HG03135 (cell line): ENCODE measurements around the gene SDK2.

Experiments used
- ATAC-seq: cut with Tn5 transposase; IDR thresholded peaks from one replicate; pipeline ENCODE4 v1.9.1; 2021; ENCODE audit warnings: mild to moderate bottlenecking, moderate library complexity; ENCODE audit not compliant: unreplicated experiment

The SDK2 gene

DNA sequence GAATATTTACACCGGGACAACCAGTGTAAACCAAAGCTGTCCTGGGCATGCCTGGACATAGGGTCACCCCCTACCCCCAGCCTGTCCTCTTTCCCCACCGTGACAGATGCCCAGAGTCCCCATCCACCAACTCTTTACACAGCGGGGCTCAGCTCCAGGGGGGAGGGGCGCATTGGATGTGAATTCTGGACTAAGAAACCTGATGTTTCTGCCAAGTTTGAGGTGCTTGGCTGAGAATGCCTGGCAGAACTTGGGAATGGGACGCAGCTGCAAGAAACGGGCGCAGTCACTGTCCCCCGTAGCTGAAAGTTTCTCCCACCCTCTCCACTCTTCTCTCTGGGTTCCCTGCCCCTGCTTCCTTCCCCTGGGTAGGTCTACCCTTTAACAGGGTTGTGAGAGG lies 264.4 kb downstream of the SDK2 start:
- no peak for ATAC-seq

DNA sequence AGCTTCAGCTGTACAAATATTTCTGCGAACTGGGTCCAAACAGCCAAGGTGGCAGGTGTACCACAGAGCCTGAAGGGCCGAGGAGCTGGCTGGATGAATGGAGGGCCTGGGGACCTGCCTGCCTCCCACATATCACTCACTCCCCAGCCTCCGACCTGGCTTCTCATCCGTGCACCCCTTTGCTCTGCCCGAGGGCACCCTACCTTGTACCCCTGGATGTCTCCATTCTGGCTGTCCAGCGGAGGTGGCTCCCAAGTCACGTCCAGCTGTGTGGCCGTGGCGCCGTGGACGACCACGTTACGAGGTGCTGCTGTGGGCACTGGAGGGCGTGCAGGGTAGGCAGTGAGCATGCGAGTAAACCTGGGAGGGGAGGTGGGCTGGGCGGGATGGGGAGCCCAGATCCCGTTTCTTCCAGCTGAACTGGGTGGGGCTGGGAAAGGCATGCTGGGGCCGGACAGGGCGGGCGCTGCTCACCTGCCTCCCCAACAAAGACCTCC lies 265.2 kb downstream of the SDK2 start:
- no peak for ATAC-seq

DNA sequence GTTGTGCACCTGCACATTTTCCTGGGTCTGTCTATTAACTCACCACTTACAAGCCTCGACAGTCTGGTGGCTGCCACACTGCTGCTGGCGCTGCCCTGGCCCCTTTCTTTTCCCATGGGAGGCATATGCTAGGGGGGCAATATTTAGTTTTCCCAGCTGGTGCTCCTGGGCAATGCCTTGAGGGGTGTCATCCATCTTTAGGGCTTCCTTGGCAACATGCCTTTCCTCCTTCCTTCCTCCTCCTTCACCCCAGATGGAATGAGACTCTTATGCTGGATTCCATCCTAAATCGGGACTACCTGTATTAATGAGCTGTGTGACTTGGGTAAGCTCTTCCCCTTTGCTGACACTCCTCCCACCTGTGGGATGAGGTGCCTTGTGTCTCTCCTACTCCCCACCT lies 267.6 kb downstream of the SDK2 start:
- no peak for ATAC-seq

GRCh38 chr17:73376152-73376551 lies 268.1 kb downstream of the SDK2 start:
- no peak for ATAC-seq

- ATAC-seq = no peak
Observed at GRCh38 chr17:73371836-73372235, 272.4 kb downstream of the SDK2 start.

- ATAC-seq = no peak
Observed at GRCh38 chr17:73371285-73371684, 273.0 kb downstream of the SDK2 start.

DNA sequence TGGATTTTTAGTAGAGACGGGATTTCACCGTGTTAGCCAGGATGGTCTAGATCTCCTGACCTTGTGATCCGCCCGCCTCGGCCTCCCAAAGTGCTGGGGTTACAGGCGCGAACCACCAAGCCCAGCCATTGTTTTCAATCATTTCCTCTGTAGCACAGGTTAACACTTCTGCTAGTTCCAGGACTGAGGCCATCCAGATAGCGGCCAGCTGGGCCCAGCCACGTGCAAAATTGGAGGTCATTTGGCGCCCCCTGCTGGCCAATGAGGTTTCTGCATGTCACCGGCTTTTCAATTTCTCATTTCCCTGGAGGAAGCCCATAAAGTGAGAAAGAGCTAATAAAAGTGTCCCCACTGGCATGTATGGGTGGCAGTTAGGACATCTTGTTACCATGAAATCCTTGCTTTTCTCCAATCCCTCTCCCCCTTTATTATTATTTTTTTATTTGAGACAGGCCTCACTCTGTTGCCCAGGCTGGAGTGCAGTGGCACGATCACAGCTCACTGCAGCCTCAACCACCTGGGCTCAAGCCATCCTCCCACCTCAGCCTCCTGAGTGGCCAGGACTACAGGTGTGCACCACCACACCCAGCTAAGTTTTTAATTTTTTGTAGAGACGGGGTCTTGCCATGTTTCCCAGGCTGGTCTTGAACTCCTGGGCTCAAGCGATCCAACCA lies 274.3 kb downstream of the SDK2 start:
- ATAC-seq = peak; percentile 66

DNA sequence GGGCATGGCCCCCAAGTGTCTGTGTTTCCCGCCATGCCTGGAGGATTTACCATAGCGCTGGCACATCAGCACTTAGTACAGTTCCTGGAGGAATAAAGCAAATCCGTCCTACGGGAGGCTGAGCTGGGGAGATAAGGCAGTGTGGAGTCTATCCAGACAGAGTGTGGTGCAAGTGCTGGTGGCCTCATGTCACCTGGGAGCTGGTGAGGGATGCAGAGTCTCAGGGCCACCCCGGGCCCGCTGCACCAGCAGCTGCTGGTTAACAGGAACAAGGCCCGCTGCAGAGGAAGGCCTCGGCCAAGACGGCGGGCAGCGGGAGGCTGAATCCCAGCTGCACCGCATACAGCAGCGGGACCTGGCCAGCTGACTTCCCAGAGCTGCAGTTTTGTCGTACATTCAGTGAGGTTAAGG lies 275.1 kb downstream of the SDK2 start:
- ATAC-seq = no peak

DNA sequence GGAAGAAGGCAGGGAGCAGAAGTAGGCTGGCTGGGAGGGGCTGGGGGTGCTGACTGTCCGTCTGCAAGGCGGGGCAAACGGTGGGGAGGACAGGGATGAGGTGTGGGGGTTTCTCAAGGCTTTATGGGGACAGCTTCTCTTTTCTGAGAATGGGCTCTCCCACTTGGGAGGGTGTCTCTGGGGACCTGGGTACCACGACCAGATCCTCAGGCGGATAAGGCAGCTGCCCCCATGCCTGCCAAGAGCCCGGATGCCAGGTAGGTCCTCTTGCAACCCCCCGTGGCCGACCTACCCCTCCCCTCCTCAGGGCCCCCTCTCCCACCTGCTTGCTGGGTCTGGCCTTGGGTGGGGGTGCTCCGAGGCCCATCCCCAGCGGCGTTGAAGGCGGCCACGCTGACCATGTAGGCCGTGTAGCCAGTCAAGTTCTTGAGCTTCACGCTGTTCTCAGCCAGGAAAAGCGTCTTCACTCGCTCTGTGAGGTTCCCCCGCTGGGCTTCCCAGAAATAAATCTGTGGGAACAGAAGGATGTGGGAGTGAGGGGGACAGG lies 276.1 kb downstream of the SDK2 start:
- no peak for ATAC-seq

GRCh38 chr17:73365906-73366623 lies 278.2 kb downstream of the SDK2 start:
- no peak for ATAC-seq

DNA sequence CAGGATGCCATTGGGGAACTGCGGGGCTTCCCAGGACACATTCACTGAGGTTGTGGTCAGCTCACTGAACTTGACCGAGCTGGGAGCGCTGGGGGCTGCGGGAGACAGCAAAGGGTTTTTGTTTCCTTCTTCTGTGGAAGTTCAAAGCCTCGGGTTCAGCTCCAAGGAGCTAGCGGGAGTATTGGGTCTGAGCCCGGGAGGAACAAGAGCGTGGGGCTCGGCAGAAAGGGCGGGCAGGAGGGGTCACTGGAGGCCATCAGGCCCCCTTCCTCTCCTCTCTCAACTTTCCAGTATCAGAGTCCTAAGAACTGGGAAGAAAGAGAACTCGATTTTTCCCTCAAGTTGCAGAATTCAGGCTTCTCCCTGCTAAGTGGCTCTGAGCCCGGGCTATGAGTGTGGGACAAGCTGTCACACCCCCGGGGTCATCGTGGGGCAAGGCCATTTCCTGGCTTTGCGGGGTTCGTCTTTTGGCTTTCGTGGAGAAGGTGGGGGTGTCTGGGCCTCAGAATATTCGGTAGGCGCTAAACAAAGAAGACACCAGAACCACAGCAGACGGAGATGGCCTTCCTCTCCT lies 278.9 kb downstream of the SDK2 start:
- ATAC-seq = no peak

DNA sequence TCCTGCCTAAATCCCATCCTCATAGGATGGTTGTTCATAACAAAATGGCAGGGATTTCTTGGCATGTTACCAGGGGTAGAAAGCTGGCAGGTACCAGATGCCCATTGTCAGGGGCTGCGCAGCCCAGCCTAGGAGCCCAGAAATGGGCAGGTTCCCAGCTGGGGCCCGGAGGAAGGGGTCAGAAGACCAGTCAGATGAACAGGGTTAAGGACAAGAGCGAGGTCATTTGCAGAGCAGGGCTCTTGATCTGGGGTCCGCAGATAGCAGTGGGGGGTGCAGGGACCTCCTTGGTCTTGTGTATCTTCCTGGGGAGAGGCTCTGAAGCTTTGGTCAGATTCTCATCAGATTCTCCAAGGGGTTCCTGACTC lies 280.1 kb downstream of the SDK2 start:
- no peak for ATAC-seq

DNA sequence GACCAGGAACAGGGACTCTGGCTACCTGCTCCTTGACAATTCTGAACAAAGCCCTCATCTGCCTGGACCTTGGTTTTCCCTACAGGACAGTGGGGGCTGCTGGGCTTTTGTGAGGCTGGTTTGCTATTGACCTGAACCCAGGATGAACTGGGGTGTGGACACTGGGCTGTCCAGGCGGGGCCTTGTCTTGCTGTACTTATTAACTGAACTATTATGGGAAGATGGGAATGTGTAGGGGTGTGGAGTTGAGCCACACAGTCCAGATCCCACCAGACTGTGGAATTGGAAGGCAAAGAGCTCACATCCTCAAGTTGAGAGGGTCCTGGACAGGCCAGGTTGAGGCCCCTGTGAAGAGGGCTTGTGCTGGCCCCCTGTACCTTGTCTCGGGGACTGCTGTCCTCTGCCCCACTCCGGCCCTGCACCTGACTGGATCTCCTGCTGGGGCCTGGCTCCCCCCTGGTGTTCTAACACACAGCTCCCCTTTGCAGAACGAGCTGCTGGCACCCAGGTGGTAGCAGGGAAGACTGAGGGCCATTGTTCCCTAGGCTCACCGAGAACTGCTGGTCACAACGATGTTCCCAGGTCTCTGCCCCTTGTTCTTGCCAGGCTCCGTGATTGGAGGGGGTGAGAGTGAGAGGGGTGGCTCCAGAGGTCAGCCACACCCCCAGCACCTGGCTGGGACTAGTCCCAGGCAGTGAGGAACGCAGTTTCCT lies 280.6 kb downstream of the SDK2 start:
- ATAC-seq = no peak

DNA sequence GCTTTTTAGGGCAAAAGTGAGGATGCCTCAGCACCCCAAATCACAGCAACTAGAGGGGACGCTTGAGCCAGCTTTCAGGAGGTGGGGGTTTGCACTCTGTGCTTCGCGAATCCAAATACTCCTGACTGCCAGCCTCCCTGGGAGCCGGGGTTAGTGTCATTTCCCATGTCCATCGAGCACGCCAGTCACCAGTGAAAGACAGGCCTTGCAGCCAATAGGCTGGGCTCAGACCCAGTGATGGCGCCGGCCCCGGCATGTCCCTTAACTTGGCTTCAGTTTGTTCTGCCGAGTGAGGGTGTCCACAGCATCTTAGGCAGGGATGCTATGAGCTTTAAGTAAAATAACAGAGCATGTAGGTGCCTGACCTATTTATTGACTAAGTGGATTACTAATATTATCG lies 281.5 kb downstream of the SDK2 start:
- ATAC-seq = no peak

GRCh38 chr17:73360961-73361761 lies 283.1 kb downstream of the SDK2 start:
- ATAC-seq = no peak

DNA sequence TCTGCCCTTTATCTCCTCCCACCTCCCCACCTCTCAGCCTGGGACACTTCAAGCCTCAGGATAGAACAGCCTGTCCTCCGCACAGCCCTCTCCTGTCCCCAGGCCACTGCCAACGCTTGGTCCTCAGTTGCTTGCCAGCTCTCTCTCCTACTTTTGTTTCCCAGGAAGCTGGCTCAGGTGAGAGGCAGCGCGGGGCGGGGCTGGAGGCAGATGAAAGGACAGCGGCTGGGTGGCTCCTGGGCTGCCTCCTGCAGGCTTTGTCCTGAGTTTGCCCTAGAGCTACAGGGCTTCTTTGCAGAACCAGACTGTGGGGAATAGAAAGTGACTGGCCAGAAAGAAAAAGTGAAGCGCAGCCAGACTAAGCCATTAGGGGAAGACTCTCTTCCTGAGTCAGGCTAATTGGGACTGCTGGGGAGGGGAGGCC lies 284.2 kb downstream of the SDK2 start:
- no peak for ATAC-seq

GRCh38 chr17:73359352-73359751 lies 284.9 kb downstream of the SDK2 start:
- no peak for ATAC-seq

- ATAC-seq = no peak
Observed at GRCh38 chr17:73358668-73359067, 285.6 kb downstream of the SDK2 start.

DNA sequence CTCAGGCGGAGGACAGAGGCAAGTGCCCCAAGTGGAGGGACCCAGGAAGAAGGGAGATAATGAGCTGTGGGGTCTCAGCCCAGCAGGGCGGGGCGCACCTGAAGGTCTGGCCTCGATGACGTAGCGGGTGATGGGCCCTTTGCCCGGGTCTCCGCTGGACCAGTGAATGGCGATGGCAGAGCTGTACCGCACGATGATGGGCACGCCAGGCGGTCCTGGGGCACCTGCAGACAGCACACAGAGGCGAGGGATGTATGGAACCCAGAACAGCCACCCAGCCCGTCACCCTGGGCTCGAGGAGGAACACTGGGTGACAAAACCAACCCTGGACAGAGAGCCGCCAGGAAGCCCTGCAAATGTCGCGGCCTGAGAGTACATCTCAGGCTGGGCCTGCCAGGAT lies 286.3 kb downstream of the SDK2 start:
- no peak for ATAC-seq

DNA sequence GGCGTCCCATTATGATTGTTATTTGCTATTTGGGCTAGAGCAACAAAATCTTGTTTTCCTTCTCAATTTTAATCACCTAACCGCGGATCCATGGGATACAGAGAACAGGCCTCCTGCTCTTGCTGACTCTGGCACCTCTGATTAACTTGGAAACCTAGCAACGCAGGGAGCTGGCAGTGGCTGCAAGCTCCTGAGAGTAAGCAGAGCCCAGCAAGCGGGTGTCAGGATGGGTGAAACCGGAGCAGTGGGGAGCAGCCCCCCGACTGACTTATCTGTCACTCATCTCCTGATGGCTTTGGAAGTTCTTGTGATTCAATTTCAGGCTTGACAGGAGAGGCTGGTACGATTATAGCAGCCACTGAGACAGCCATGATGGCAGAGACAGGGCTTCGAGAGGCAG lies 286.9 kb downstream of the SDK2 start:
- no peak for ATAC-seq
